NCI-H2227 treated with DMSO at 0.1 percent for 48 hours (cell line): ENCODE measurements around the gene IL17RE.
A peak's percentile ranks its signal among the peaks of the same experiment; 100 is the strongest.
"Not testable (repeated sequence)": the region's sequence is repeated elsewhere in the genome, so short reads cannot be mapped to it uniquely, and the experiment has no call there.

Experiments
- DNase-seq: peaks from one replicate; lab custom pipeline; 2025; lab: John Stamatoyannopoulos, UW

The IL17RE gene

GRCh38 chr3:9933561-9934234 lies 31.1 kb downstream of the IL17RE start, which contains the start of gene CRELD1:
Gene CRELD1 (plus strand): TSS chr3:9933834. CDS start chr3:9934439, 605 bp downstream.
- DNase-seq, result peak; percentile 83

GRCh38 chr3:9934235-9934621 lies 31.6 kb downstream of the IL17RE start:
- no peak for DNase-seq

GRCh38 chr3:9934993-9935392 lies 32.3 kb downstream of the IL17RE start:
- no peak for DNase-seq

GRCh38 chr3:9935966-9936510 lies 33.4 kb downstream of the IL17RE start:
- no peak for DNase-seq

GRCh38 chr3:9937486-9938238 lies 35.0 kb downstream of the IL17RE start:
- no peak for DNase-seq

GRCh38 chr3:9938966-9939365 lies 36.3 kb downstream of the IL17RE start:
- no peak for DNase-seq

- not testable (repeated sequence) for DNase-seq
Observed at GRCh38 chr3:9939906-9940305, 37.3 kb downstream of the IL17RE start.

- no peak for DNase-seq
Observed at GRCh38 chr3:9940746-9941145, 38.1 kb downstream of the IL17RE start.

- DNase-seq, result no peak
Observed at GRCh38 chr3:9942164-9942563, 39.5 kb downstream of the IL17RE start.

- DNase-seq, result no peak
Observed at GRCh38 chr3:9942934-9943690, 40.5 kb downstream of the IL17RE start.

- DNase-seq, result no peak
Observed at GRCh38 chr3:9944271-9944670, 41.6 kb downstream of the IL17RE start.

- DNase-seq, result no peak
Observed at GRCh38 chr3:9945358-9945757, 42.7 kb downstream of the IL17RE start.

GRCh38 chr3:9946112-9947024 lies 43.7 kb downstream of the IL17RE start:
- no peak for DNase-seq

GRCh38 chr3:9947025-9947995 lies 44.7 kb downstream of the IL17RE start:
- no peak for DNase-seq

- DNase-seq, result no peak
Observed at GRCh38 chr3:9948586-9948985, 45.9 kb downstream of the IL17RE start.

- DNase-seq, result no peak
Observed at GRCh38 chr3:9949115-9949514, 46.5 kb downstream of the IL17RE start.

GRCh38 chr3:9949626-9950025 lies 47.0 kb downstream of the IL17RE start:
- no peak for DNase-seq

GRCh38 chr3:9951126-9951525 lies 48.5 kb downstream of the IL17RE start:
- DNase-seq, result no peak

- DNase-seq, result no peak
Observed at GRCh38 chr3:9951598-9951961, 48.9 kb downstream of the IL17RE start.
